Lower leg skin (tissue), 3 donors: ENCODE results near the gene SRSF5.

Experiments
- CTCF ChIP-seq, 3 donors: fragments of 450-650 bp; IDR thresholded peaks; one replicate each; pipeline ENCODE4 v1.5.1; 2016; ENCODE audit warnings: antibody characterized with exemption in 3 of 3, mild to moderate bottlenecking in 3 of 3, moderate library complexity in 2 of 3
- POLR2A ChIP-seq, 2 donors: fragments of 450-650 bp; IDR thresholded peaks; one replicate each; pipeline ENCODE4 v1.6.1; 2016 to 2017; ENCODE audit warnings: antibody characterized with exemption in 2 of 2, mild to moderate bottlenecking in 1 of 2, moderate library complexity in 1 of 2

DNA sequence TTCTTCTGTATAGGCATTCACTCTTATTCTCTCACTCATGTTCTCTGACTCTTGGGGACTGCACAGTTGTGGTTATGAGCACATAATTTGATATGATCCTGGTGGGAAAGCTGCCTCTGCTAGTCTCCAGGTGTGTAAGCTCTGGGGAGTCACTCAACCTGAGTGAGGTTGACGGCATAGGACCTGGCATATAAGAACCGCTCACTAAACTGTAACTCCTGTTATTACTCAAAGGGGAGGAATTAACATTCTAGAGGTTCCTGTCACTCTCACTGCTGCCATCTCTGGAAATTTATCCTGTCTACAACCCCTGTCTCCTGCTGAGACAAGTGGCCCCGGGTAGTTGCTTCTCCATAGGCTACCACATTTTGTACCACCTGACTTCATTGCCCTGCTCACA lies 14.0 kb downstream of the SRSF5 start:
- TF ChIP-seq CTCF (IDR thresholded peaks at IDR 0.05): no peak
- TF ChIP-seq POLR2A (IDR thresholded peaks at IDR 0.05): no peak
